ENCODE data around the gene MAST4. TPM values are rescaled to one million over a fixed set of nuclear protein-coding genes. Genes with fewer than 3 reads are reported as not detected.

MAST4 gene
- total and polyA plus RNA-seq, 2 of the 8 experiments (the other 6 are each of a cell fraction or from before 2014, with no cell fraction given) = 1.5 to 2.6 TPM

DNA sequence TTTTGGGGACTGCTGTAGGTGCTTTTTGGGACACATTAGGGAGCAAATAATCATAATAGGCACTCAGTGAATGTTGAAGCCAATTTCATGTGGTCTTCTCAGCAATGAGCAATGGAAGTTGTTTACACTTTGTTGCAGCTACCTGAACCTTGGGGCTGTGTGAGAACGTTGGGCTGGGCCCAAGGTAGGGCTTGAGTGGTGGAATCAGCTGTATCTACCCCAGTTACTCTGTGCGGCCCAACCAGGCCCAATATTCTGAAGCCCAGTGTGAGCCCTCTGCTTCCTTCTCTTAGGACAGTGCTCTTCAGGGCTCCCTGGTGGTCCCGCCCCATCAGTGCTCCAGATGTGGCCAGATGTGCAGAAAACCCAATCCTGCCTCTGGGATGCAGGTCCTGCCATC is 38.4 kb downstream of the MAST4 start:
- no peak overlapping the region for H3K56ac ChIP-seq (replicated peaks; ENCODE audit: insufficient read length, low read depth, low read length)
- CTCF ChIA-PET (ENCODE audit: partially characterized antibody) = no interaction called here
- H3K9me3 ChIP-seq (ENCODE audit: insufficient read depth in 2 of 2, low read depth in 1 of 2, low read length in 1 of 2) = no peaks in the 10 kb centered on the region
- H3K79me2 ChIP-seq (ENCODE audit: control insufficient read depth in 1 of 2, insufficient read depth in 2 of 2, low read length in 2 of 2) = no peaks in the 10 kb centered on the region
- no peak overlapping the region for H2BK15ac ChIP-seq (ENCODE audit: low read length)
- H3K4me3 ChIP-seq (ENCODE audit: extremely low read depth in 1 of 4, insufficient read depth in 2 of 4, low read depth in 3 of 4, low read length in 4 of 4) = no peak overlapping the region
- no peak overlapping the region for H2AFZ ChIP-seq (ENCODE audit: low read length)
- no peak overlapping the region for H3K27ac ChIP-seq (ENCODE audit: low read depth, low read length)
- H4K8ac ChIP-seq (ENCODE audit: extremely low read depth, insufficient read depth, low read length) = no peak overlapping the region
- no peaks in the 10 kb centered on the region for H3K23me2 ChIP-seq (ENCODE audit: low read depth, low read length)
- H2AK5ac ChIP-seq (ENCODE audit: low read depth, low read length) = no peak overlapping the region
- no peak overlapping the region for H3K9ac ChIP-seq (replicated peaks in 1 of 4; ENCODE audit: extremely low read depth in 1 of 4, low read depth in 3 of 4, low read length in 3 of 4)
- no peak overlapping the region for H2BK20ac ChIP-seq (ENCODE audit: low read length)
- no peak overlapping the region for H2BK5ac ChIP-seq (ENCODE audit: low read depth, low read length)
- no peak overlapping the region for H3K14ac ChIP-seq (ENCODE audit: insufficient read length)
- H3K36me3 ChIP-seq (ENCODE audit: control insufficient read depth in 2 of 4, insufficient read depth in 4 of 4, low read length in 3 of 4) = no peaks in the 10 kb centered on the region
- WGBS, 2 experiments (ENCODE audit: extremely low coverage in 1 of 2, insufficient coverage in 1 of 2, insufficient read length in 1 of 2, insufficient replicate concordance in 2 of 2, low coverage in 1 of 2, low lambda C conversion rate in 2 of 2, missing lambda C conversion rate in 1 of 2) = 77% methylated on average over 3 of the region's 3 CpGs; no CpG with 5 or more reads in 1 of the 2 experiments
- no peaks in the 10 kb centered on the region for H3K27me3 ChIP-seq (replicated peaks in 1 of 4; ENCODE audit: control insufficient read depth in 3 of 4, extremely low read depth in 1 of 4, insufficient read depth in 3 of 4, low read length in 3 of 4)
- H2BK12ac ChIP-seq (ENCODE audit: low read depth, low read length) = no peak overlapping the region
- no peak overlapping the region for H4K5ac ChIP-seq (ENCODE audit: insufficient read length, low read depth, low read length)
- DNase-seq (ENCODE audit: low read depth in 1 of 2, low spot score in 2 of 2) (no peak), FAIRE-seq (no peak)
- no peak overlapping the region for H3K18ac ChIP-seq (ENCODE audit: extremely low read depth, low read length)
- no peak overlapping the region for H3K4ac ChIP-seq (replicated peaks; ENCODE audit: insufficient read length, low read depth, low read length)
- no peak for TF ChIP-seq TAF7 (optimal IDR thresholded peaks at IDR 0.05; ENCODE audit: borderline replicate concordance, low read depth, low read length)
- TF ChIP-seq EZH2 (IDR thresholded peaks at IDR 0.05; ENCODE audit: low read depth, low read length, severe bottlenecking) = no peak
- no peak for TF ChIP-seq HDAC6 (IDR thresholded peaks at IDR 0.05; ENCODE audit: low read depth, low read length)
- TF ChIP-seq, protein P1, sequence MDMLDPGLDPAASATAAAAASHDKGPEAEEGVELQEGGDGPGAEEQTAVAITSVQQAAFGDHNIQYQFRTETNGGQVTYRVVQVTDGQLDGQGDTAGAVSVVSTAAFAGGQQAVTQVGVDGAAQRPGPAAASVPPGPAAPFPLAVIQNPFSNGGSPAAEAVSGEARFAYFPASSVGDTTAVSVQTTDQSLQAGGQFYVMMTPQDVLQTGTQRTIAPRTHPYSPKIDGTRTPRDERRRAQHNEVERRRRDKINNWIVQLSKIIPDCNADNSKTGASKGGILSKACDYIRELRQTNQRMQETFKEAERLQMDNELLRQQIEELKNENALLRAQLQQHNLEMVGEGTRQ (IDR thresholded peaks at IDR 0.05; ENCODE audit: low read length) = no peak
- TF ChIP-seq RXRA (IDR thresholded peaks at IDR 0.05; ENCODE audit: insufficient read depth, low read depth, low read length) = no peak
- no peak for TF ChIP-seq SP4 (IDR thresholded peaks at IDR 0.05; ENCODE audit: low read length)
- TF ChIP-seq, protein P2, sequence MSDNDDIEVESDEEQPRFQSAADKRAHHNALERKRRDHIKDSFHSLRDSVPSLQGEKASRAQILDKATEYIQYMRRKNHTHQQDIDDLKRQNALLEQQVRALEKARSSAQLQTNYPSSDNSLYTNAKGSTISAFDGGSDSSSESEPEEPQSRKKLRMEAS (IDR thresholded peaks at IDR 0.05) = no peak
- no peak for TF ChIP-seq JUN (IDR thresholded peaks at IDR 0.05; ENCODE audit: low read depth, low read length)
- no peak for TF ChIP-seq SAP30 (IDR thresholded peaks at IDR 0.05; ENCODE audit: insufficient read depth, insufficient replicate concordance, low read length)
- TF ChIP-seq KDM4A (IDR thresholded peaks at IDR 0.05; ENCODE audit: low read depth, low read length, severe bottlenecking) = no peak
- TF ChIP-seq SRF (IDR thresholded peaks at IDR 0.05; ENCODE audit: low read depth, low read length) = no peak
- no peak for TF ChIP-seq KDM1A (IDR thresholded peaks at IDR 0.05; ENCODE audit: borderline replicate concordance, low read length)
- no peak overlapping the region for H3K23ac ChIP-seq (ENCODE audit: insufficient read length)
- no peaks in the 10 kb centered on the region for H3K79me1 ChIP-seq (ENCODE audit: low read depth, low read length)
- H4K91ac ChIP-seq (replicated peaks; ENCODE audit: insufficient read length, low read length) = no peak overlapping the region
- no peak overlapping the region for H3K4me2 ChIP-seq (ENCODE audit: insufficient read depth in 1 of 2, low read depth in 2 of 2, low read length in 2 of 2)
- POLR2A ChIA-PET (ENCODE audit: partially characterized antibody) = no interaction called here
- no peaks in the 10 kb centered on the region; a peak in 1 of 7 replicates for H3K4me1 ChIP-seq (replicated peaks in 1 of 4; ENCODE audit: control insufficient read depth in 3 of 4, insufficient read depth in 4 of 4, low read length in 3 of 4)
- no peak overlapping the region for H2BK120ac ChIP-seq (replicated peaks; ENCODE audit: low read depth, low read length)
- H4K20me1 ChIP-seq (replicated peaks in 1 of 2; ENCODE audit: control insufficient read depth in 1 of 2, insufficient read depth in 2 of 2, low read length in 2 of 2) = no peaks in the 10 kb centered on the region

Measured in H1 (cell line).